ENCODE results near the gene PPFIBP2.

The PPFIBP2 gene

GRCh38 chr11:7621090-7621489, 107.3 kb downstream of the PPFIBP2 start:
- H3K36me3 ChIP-seq (replicated peaks; ENCODE audit: insufficient read depth, low read length): no peaks in the 10 kb centered on the region
- H3K27ac ChIP-seq (ENCODE audit: low read length): no peak overlapping the region
- no peak overlapping the region for H3K4me2 ChIP-seq (ENCODE audit: low read depth, low read length)
- no peaks in the 10 kb centered on the region for H3K27me3 ChIP-seq (replicated peaks; ENCODE audit: insufficient read depth, low read length)
- no peaks in the 10 kb centered on the region for H3F3A ChIP-seq (ENCODE audit: insufficient read depth, low read length)
- no peaks in the 10 kb centered on the region for H4K20me1 ChIP-seq (ENCODE audit: insufficient read depth, low read length)
- H3K4me1 ChIP-seq (ENCODE audit: low read length): no peaks in the 10 kb centered on the region
- H3K4me3 ChIP-seq (ENCODE audit: low read length): no peak overlapping the region
- H3K9me2 ChIP-seq (replicated peaks; ENCODE audit: insufficient read depth, low read length): no peaks in the 10 kb centered on the region
- no peak overlapping the region for H3K9ac ChIP-seq (ENCODE audit: low read length)
- TF ChIP-seq EZH2phosphoT487 (IDR thresholded peaks at IDR 0.05; ENCODE audit: low read length) (no peak), EZH2 (optimal IDR thresholded peaks at IDR 0.05; ENCODE audit: low read depth, low read length) (no peak)
- H3K9me3 ChIP-seq (replicated peaks; ENCODE audit: insufficient read depth, low read length): no peaks in the 10 kb centered on the region
- no peaks in the 10 kb centered on the region for H3K79me2 ChIP-seq (ENCODE audit: low read length)
- no peak for DNase-seq
- H2AFZ ChIP-seq (ENCODE audit: low read length): no peak overlapping the region

- DNase-seq: no peak
- Histone ChIP-seq H3K9ac (ENCODE audit: low read length) (no peak overlapping the region), H3K27ac (ENCODE audit: low read length) (no peak overlapping the region), H3K4me1 (ENCODE audit: low read length) (no peaks in the 10 kb centered on the region), H2AFZ (ENCODE audit: low read length) (no peak overlapping the region), H3K9me2 (replicated peaks; ENCODE audit: insufficient read depth, low read length) (no peaks in the 10 kb centered on the region), H3K27me3 (replicated peaks; ENCODE audit: insufficient read depth, low read length) (no peaks in the 10 kb centered on the region), H3K4me2 (ENCODE audit: low read depth, low read length) (no peak overlapping the region), H4K20me1 (ENCODE audit: insufficient read depth, low read length) (no peaks in the 10 kb centered on the region), H3K79me2 (ENCODE audit: low read length) (no peaks in the 10 kb centered on the region), H3K4me3 (ENCODE audit: low read length) (no peak overlapping the region), H3K9me3 (replicated peaks; ENCODE audit: insufficient read depth, low read length) (no peaks in the 10 kb centered on the region), H3F3A (ENCODE audit: insufficient read depth, low read length) (no peaks in the 10 kb centered on the region), H3K36me3 (replicated peaks; ENCODE audit: insufficient read depth, low read length) (no peaks in the 10 kb centered on the region)
- TF ChIP-seq CTCF (IDR thresholded peaks at IDR 0.05; ENCODE audit: low read length) (no peak), EZH2phosphoT487 (IDR thresholded peaks at IDR 0.05; ENCODE audit: low read length) (no peak), EZH2 (optimal IDR thresholded peaks at IDR 0.05; ENCODE audit: low read depth, low read length) (no peak)
These were observed 107.8 kb downstream of the PPFIBP2 start for GRCh38 chr11:7621554-7621953.

- no peaks in the 10 kb centered on the region for H4K20me1 ChIP-seq (ENCODE audit: insufficient read depth, low read length)
- H3K9me2 ChIP-seq (replicated peaks; ENCODE audit: insufficient read depth, low read length): no peaks in the 10 kb centered on the region
- no peak overlapping the region for H3K4me2 ChIP-seq (ENCODE audit: low read depth, low read length)
- no peak overlapping the region for H3K27ac ChIP-seq (ENCODE audit: low read length)
- no peaks in the 10 kb centered on the region for H3F3A ChIP-seq (ENCODE audit: insufficient read depth, low read length)
- H3K27me3 ChIP-seq (replicated peaks; ENCODE audit: insufficient read depth, low read length): no peaks in the 10 kb centered on the region
- H3K36me3 ChIP-seq (replicated peaks; ENCODE audit: insufficient read depth, low read length): no peaks in the 10 kb centered on the region
- no peak for DNase-seq
- no peak overlapping the region for H2AFZ ChIP-seq (ENCODE audit: low read length)
- no peaks in the 10 kb centered on the region for H3K4me1 ChIP-seq (ENCODE audit: low read length)
- no peak overlapping the region for H3K9ac ChIP-seq (ENCODE audit: low read length)
- H3K79me2 ChIP-seq (ENCODE audit: low read length): no peaks in the 10 kb centered on the region
- H3K9me3 ChIP-seq (replicated peaks; ENCODE audit: insufficient read depth, low read length): no peaks in the 10 kb centered on the region
- TF ChIP-seq CTCF (IDR thresholded peaks at IDR 0.05; ENCODE audit: low read length) (no peak), EZH2 (optimal IDR thresholded peaks at IDR 0.05; ENCODE audit: low read depth, low read length) (no peak), EZH2phosphoT487 (IDR thresholded peaks at IDR 0.05; ENCODE audit: low read length) (no peak)
- H3K4me3 ChIP-seq (ENCODE audit: low read length): no peak overlapping the region
These were observed 108.9 kb downstream of the PPFIBP2 start for GRCh38 chr11:7622721-7623120.

GRCh38 chr11:7628660-7629059, 114.9 kb downstream of the PPFIBP2 start:
- H4K20me1 ChIP-seq (ENCODE audit: insufficient read depth, low read length): no peaks in the 10 kb centered on the region
- no peak overlapping the region for H2AFZ ChIP-seq (ENCODE audit: low read length)
- no peaks in the 10 kb centered on the region for H3K9me2 ChIP-seq (replicated peaks; ENCODE audit: insufficient read depth, low read length)
- H3K79me2 ChIP-seq (ENCODE audit: low read length): no peaks in the 10 kb centered on the region
- no peaks in the 10 kb centered on the region for H3K9me3 ChIP-seq (replicated peaks; ENCODE audit: insufficient read depth, low read length)
- no peaks in the 10 kb centered on the region for H3F3A ChIP-seq (ENCODE audit: insufficient read depth, low read length)
- TF ChIP-seq CTCF (IDR thresholded peaks at IDR 0.05; ENCODE audit: low read length): no peak
- TF ChIP-seq EZH2 (optimal IDR thresholded peaks at IDR 0.05; ENCODE audit: low read depth, low read length): no peak
- no peak for TF ChIP-seq EZH2phosphoT487 (IDR thresholded peaks at IDR 0.05; ENCODE audit: low read length)
- H3K4me3 ChIP-seq (ENCODE audit: low read length): no peak overlapping the region
- no peaks in the 10 kb centered on the region for H3K36me3 ChIP-seq (replicated peaks; ENCODE audit: insufficient read depth, low read length)
- H3K4me1 ChIP-seq (ENCODE audit: low read length): no peaks in the 10 kb centered on the region
- no peaks in the 10 kb centered on the region for H3K27me3 ChIP-seq (replicated peaks; ENCODE audit: insufficient read depth, low read length)
- no peak overlapping the region for H3K27ac ChIP-seq (ENCODE audit: low read length)
- no peak for DNase-seq
- H3K4me2 ChIP-seq (ENCODE audit: low read depth, low read length): no peak overlapping the region
- H3K9ac ChIP-seq (ENCODE audit: low read length): no peak overlapping the region
